Adrenal gland (tissue), 12 donors: ENCODE measurements around the gene INTS3. TPM values are rescaled to one million over a fixed set of nuclear protein-coding genes. Genes with fewer than 3 reads are reported as not detected.

Source experiments
- DNase-seq, 7 donors: peaks; one replicate each; pipeline ENCODE4 v3.0.0-alpha.2; 2019 to 2020
- H3K27ac ChIP-seq, 5 donors: fragments of 200-600 bp; sonication (generic) in 4 of 5; 1 replicate in 3 of 5; 2 replicates in 2 of 5; pipeline versions ENCODE4 v1.5.1 to v1.8.0; 2016 to 2020; ENCODE audit warnings: mild to moderate bottlenecking in 1 of 5
- H3K27me3 ChIP-seq: fragments of 200-600 bp; 2 replicates; pipeline ENCODE4 v1.8.0; 2021
- H3K36me3 ChIP-seq, 2 donors: fragments of 200-600 bp; replicated peaks in 1 of 2; 1 replicate in 1 of 2; 2 replicates in 1 of 2; pipeline versions ENCODE4 v1.5.1 to v1.8.0; 2018 to 2022
- H3K4me1 ChIP-seq, 2 donors: fragments of 200-600 bp; replicated peaks in 1 of 2; 1 replicate in 1 of 2; 2 replicates in 1 of 2; pipeline versions ENCODE4 v1.5.1 to v1.8.0; 2018 to 2021
- H3K4me3 ChIP-seq, 4 donors: fragments of 200-600 bp; sonication (generic) in 3 of 4; one replicate each; pipeline ENCODE4 v1.5.1; 2016 to 2018
- H3K9me3 ChIP-seq, 3 donors: fragments of 200-600 bp; sonication (generic) in 1 of 3; replicated peaks in 1 of 3; 1 replicate in 2 of 3; 2 replicates in 1 of 3; pipeline versions ENCODE4 v1.5.1 to v1.8.0; 2016 to 2021
- CTCF ChIP-seq, 6 experiments: fragments of 450-650 bp in 4 of 6; fragments of 200-600 bp in 2 of 6; sonication (generic) in 1 of 6; IDR thresholded peaks; 1 replicate in 5 of 6; 2 replicates in 1 of 6; pipeline versions ENCODE4 v1.5.1 to v1.8.0; 2016 to 2021; ENCODE audit warnings: antibody characterized with exemption in 6 of 6, mild to moderate bottlenecking in 2 of 6, moderate library complexity in 1 of 6
- POLR2A ChIP-seq, 2 donors: fragments of 450-650 bp; IDR thresholded peaks; one replicate each; pipeline ENCODE4 v1.6.1; 2017; ENCODE audit warnings: antibody characterized with exemption in 2 of 2, mild to moderate bottlenecking in 2 of 2, moderate library complexity in 1 of 2
- WGBS, 4 donors: extraction: QIAGEN DNeasy Blood & Tissue Kit in 2 of 4; methylation state at CpG; one replicate each; pipeline versions ENCODE4 v1.1.5 to v1.1.7; 2013 to 2017; 5-methylcytosine and 5-hydroxymethylcytosine counted together
- intact Hi-C, 2 donors: fragments of 100-400 bp; cut with DNase I; formaldehyde crosslinking; loops; one replicate each; pipeline versions ENCODE4 v1.14.1 to v1.15.0; 2022 to 2023
- polyA plus RNA-seq, 3 donors: library from polyadenylated mRNA; stranded (reverse); fragments of 200-250 nt in 2 of 3; fragments of 350-450 nt in 1 of 3; fragmentation: Illumina TruSeq in 1 of 3; extraction: RNeasy Lipid Tissue Mini Kit (QIAGEN cat#74804) in 1 of 3; gene quantifications; one replicate each; pipeline ENCODE4 v1.2.3, GENCODE V29; 2013 to 2014
- total RNA-seq, 9 donors: library from RNA; depleted of rRNA in 4 of 9; stranded (reverse); fragments of >200 nt in 4 of 9; fragments of 120-200 nt in 1 of 9; fragmentation: NEBNext Ultra II Directional in 1 of 9; extraction: Animal tissue kit (Norgen Biotek cat#: 25700) in 1 of 9; gene quantifications; one replicate each; pipeline versions ENCODE4 v1.1.0 to v1.2.4, GENCODE V29; 2013 to 2023
- donor health status: healthy with polysubstance abuse.
- donor health status: Bipolar disorder and iron deficiency.
- donor health status: DM: yes; HTN: yes; CAD: no.
- donor health status: DM: no; HTN: no; CAD: no.
- donor health status: DM: no; HTN: no; CAD: no.
- donor health status: DM: yes; HTN: yes; CAD: no.

INTS3 gene
- total and polyA plus RNA-seq, 12 donors, result 40.7 to 148 (median 61.2) TPM

DNA sequence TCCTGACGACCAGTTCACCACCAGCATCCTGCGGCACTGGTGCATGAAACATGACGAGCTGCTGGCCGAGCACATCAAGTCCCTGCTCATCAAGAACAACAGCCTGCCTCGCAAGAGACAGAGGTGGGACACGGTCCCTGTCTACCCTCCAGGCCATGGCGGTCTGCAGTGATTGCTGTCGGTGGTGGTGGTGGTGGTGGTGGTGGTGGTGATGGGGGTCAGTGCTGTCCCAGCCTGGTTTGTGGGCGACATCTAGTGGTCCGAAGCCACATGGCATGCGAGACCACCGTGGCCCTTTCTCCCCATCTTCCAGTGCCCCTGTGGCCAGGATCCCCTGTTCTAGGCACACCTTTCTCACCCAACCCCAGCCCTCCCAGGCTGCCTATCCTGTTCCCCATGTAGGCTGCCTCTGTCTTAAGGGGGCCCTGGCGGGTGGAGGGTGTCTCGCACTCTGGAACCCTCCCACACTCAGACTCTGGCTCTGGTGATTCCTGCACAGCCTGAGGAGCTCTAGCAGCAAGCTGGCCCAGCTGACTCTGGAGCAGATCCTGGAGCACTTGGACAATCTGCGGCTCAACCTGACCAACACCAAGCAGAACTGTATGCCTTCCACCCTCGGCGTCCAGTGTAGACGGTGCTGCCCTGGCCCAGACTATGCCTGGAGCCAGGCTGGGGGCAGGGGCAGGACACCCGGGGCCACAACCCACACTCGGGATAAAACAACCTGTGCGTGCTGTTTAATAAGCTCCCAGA is 44.2 kb downstream of the INTS3 start:
- Histone ChIP-seq H3K27ac (peak overlapping the region in 1 of 5 donors; percentile 55), H3K4me1 (peaks cover 10 to 32% of the 10 kb centered on the region in 2 donors), H3K27me3 (no peaks in the 10 kb centered on the region), H3K4me3 (no peak overlapping the region), H3K9me3 (no peaks in the 10 kb centered on the region), H3K36me3 (peaks cover 0 to 53% of the 10 kb centered on the region in 2 donors)
- WGBS, 4 donors, result 76 to 91% (median 80%) methylated on average over 12 to 21 of the region's 21 CpGs
- DNase-seq, result peak in 1 of 7 donors; percentile 14
- TF ChIP-seq POLR2A (IDR thresholded peaks at IDR 0.05), result no peak
- peak in 5 of 6 experiments; percentile 20 to 46 (median 28) for TF ChIP-seq CTCF (IDR thresholded peaks at IDR 0.05)
- intact Hi-C loops, result loop anchor here in 1 of 2 donors (10.0 kb wide), 2 partner anchors 97 to 197 kb away; partner anchors contain the start of genes ILF2 and NPR1

DNA sequence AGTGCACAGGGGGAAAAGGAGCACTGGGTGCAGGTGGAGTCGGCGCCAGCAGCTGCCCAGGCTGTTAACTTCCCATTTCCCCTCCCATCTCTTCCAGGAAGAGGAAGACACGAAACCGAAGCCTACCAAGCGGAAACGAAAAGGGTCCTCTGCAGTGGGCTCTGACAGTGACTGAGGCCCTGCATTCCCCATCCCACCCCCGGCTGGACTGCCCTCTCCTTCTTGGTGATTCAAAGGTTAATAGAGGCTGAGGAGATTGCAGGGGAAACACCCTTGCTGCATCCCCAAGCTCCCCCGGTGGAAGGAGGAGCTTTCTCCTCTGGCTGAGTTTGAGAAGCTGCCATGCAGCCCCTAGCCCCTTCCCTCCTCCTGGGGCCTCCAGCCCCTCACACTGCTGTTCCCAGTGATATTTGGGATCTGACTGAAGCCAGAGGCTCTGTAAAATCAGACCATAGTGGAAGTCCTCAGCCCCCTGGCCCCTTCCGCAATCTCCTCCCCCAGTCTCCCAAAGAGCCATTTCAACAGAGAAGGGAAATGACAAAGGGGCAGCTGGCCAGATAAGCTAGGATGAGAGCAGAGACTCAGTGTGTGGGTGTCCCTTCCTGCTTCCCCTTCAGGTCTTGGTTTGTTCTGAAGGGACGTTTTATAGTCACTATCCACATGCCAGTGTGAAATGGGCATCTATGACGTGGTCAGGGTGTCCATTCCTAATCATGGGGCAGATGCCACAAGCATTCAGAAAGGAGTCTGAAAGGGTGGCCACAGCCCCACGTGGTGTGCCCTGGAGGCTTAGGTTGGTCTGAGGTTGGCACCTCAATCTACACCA is 45.5 kb downstream of the INTS3 start:
- H3K4me1 ChIP-seq, result peaks cover 14 to 43% of the 10 kb centered on the region in 2 donors
- TF ChIP-seq CTCF (IDR thresholded peaks at IDR 0.05), result no peak
- TF ChIP-seq POLR2A (IDR thresholded peaks at IDR 0.05), result no peak
- no peaks in the 10 kb centered on the region for H3K27me3 ChIP-seq
- WGBS, 4 donors, result 57 to 66% (median 65%) methylated on average over 10 to 12 of the region's 12 CpGs
- H3K36me3 ChIP-seq, result peaks cover 0 to 40% of the 10 kb centered on the region in 2 donors
- peak in 2 of 7 donors; percentile 45 to 61 for DNase-seq
- H3K4me3 ChIP-seq, result no peak overlapping the region
- H3K9me3 ChIP-seq, result no peaks in the 10 kb centered on the region
- peak overlapping the region; percentile 16 to 65 (median 49) for H3K27ac ChIP-seq
- intact Hi-C loops, result loop anchor here in 1 of 2 donors (10.0 kb wide), 2 partner anchors 99 to 199 kb away; partner anchors contain the start of genes ILF2 and NPR1

DNA sequence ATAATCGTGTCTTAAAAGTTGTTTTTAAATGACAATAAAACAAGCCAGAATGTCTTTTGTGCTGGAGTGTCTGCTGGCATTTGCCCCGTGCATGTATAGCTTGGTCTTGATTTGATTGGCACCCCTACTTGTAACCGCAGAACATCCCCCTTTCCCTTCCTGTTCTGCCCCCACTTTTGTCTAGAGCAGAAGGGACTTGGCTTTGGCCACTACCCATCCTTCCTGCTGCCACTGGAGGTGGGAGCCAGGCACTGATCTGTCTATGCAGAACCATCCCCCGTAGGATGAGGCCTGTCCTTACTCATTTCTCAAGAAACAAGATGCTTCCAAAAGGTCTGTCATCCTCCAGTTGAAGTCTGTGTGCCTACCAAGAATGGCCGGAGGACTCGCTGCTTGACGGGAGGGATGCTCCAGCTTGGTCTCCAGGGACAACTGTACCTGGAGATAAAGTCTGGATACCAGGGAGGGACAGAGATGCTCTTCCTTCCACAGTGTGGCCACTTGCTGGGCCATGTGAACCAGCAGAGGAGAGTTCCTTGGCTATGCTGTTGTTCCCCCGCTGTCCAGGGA is 46.3 kb downstream of the INTS3 start:
- H3K36me3 ChIP-seq, result peaks cover 0 to 32% of the 10 kb centered on the region in 2 donors
- 62 to 75% (median 68%) methylated on average over 5 to 8 of the region's 8 CpGs for WGBS, 4 donors

More for the DNA sequence above, 46.3 kb downstream of the INTS3 start:
- no peak overlapping the region for H3K4me3 ChIP-seq
- H3K4me1 ChIP-seq, result peaks cover 14 to 43% of the 10 kb centered on the region in 2 donors
- DNase-seq, result no peak
- no peaks in the 10 kb centered on the region for H3K27me3 ChIP-seq
- no peak for TF ChIP-seq POLR2A (IDR thresholded peaks at IDR 0.05)
- no peak for TF ChIP-seq CTCF (IDR thresholded peaks at IDR 0.05)
- H3K9me3 ChIP-seq, result no peaks in the 10 kb centered on the region
- peak overlapping the region in 4 of 5 donors; percentile 10 to 75 (median 42) for H3K27ac ChIP-seq
- intact Hi-C loops, result loop anchor here in 1 of 2 donors (10.0 kb wide), 2 partner anchors 99 to 199 kb away; partner anchors contain the start of genes ILF2 and NPR1
